Putamen (tissue), 1 donor: ENCODE results near the gene ST8SIA6.

Source experiments
- DNase-seq: peaks from one replicate; pipeline ENCODE4 v3.0.0-alpha.2; 2016; ENCODE audit warnings: low spot score

ST8SIA6 gene

GRCh38 chr10:17385066-17385465 lies 69.3 kb downstream of the ST8SIA6 start:
- DNase-seq = no peak

GRCh38 chr10:17383801-17384555 lies 70.4 kb downstream of the ST8SIA6 start:
- no peak for DNase-seq

DNA sequence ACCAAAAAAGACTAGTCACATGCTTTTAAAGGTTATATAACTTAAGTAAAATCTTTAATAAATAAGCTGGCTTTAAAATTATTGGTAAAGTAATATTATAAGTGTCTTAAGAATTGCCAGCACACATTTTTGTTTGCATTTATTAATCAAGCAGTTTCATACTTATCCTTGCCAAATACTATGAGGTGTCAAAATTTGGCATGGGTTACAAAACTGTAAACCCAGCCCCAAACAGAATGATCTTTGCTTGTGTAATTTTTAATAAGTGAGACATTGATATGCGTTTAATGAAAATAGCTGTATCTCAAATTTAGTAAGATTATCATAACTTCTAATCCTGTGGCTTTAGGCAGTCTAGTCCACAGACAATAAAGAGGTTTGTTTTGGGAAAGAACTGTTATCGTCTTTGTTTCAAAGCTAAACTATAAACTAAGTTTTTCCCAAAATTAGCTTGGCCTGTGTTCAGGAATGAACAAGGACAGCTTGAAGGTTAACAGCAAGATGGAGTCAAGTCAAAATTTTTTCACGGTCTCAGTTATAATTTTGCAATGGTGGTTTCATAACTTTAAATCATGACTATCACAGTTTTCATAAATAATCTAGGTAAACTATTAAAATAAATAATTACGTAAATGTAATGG lies 72.8 kb downstream of the ST8SIA6 start:
- no peak for DNase-seq

DNA sequence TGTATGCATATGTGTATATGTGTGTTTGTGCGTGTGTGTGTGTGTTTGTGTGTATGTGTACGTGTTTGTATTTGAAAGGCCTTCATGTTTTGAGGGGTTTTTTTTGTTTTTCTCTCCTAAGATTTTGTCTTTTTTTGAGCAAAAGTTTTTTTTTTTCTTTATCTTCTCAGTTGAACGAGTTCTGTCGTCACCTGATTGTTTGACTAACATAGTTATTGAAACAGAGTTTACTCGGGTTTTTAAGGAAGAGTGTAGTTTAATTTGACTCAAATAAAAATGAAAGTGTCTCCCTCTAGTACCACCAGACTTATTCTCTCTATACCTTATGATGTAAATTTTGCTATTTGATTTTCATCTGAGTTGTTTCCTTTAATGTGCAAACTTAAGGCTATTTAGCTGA lies 73.5 kb downstream of the ST8SIA6 start:
- no peak for DNase-seq

DNA sequence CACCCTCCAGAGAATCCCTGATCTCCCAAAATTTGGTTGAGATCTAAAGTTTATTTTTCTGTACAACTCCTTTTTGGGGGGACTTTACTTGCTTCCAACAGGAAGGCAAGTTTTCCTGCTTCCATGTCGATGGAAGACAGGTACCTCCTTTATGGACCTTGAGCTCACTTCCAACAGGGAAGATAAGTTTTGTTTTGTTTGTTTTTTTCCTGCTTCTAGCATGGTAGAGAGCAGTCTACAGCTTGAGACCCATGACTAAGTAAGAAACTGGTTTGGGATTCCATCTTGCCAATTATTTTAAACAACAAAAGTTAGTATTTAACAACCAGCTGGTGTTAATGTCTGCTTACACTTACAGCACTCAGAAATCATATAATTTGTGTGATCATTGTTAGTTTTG lies 74.4 kb downstream of the ST8SIA6 start:
- DNase-seq = no peak

DNA sequence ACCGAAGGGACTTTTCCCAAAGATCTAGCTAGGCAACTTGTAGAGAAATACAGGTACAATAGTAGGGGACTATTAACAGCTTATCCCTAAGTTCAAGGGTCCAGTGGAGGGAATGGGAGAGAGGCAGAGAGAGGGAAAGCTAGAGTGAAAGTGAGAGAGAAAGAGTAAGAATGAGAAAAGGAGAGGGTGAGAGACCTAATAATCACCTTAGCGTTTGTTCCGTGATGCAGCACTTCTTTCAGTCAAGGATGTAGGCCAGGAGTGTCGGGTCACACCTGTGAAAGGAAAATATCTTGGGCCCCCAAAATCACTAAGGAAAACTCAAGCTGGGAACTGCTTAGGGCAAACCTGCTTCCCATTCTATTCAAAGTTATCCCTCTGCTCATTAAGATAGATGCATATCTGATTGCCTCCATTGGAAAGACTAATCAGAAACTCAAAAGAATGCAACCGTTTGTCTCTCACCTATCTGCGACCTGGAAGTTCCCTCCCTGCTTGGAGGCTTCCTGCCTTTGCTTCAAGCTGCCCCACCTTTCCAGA lies 75.2 kb downstream of the ST8SIA6 start:
- no peak for DNase-seq

- no peak for DNase-seq
These were observed 78.3 kb downstream of the ST8SIA6 start for GRCh38 chr10:17375936-17376584.

- DNase-seq = no peak
These were observed 85.6 kb downstream of the ST8SIA6 start for GRCh38 chr10:17368708-17369272.

- DNase-seq = no peak
These were observed 87.7 kb downstream of the ST8SIA6 start for GRCh38 chr10:17366705-17367104.

- no peak for DNase-seq
These were observed 89.0 kb downstream of the ST8SIA6 start for GRCh38 chr10:17365402-17365801.

GRCh38 chr10:17358461-17358860 lies 95.9 kb downstream of the ST8SIA6 start:
- no peak for DNase-seq

- DNase-seq = no peak
These were observed 96.6 kb downstream of the ST8SIA6 start for GRCh38 chr10:17357781-17358180.

DNA sequence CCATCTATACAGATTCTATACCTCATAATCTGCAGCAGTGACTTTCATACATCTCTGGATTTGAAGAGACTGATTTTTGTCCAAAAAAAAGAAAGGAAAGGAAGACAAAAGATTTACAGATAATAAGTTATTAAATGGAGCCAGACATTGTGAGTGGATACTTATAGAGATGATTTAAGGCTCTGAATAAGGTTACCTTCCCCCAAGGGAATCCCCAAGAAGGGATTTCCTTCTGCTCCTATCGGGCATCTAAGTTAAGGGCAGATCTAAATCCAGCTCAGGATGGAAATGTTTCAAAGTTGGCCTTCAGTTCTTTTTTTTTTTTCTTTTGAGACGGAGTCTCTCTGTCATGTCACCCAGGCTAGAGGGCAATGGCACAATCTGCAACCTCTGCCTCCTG lies 97.6 kb downstream of the ST8SIA6 start:
- no peak for DNase-seq

DNA sequence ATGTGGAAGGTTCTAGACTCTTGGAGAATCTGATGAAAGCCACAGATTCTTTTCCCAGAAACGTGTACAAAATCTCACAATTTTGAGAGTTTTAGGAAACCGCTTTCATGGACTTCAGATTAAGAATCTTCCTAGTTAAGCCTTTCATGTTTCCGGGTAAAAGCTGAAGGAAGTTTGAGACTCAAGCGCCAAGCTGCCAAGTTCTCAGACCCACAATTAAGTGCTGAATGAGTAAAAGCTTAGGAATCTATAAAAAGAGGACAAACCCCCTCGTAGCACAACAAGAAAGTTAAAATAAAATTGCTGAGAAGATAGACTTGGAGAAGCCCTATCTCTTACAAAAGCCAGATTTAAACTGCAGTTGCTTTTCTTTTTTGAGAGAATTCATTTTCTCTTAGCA lies 99.6 kb downstream of the ST8SIA6 start:
- DNase-seq = no peak

DNA sequence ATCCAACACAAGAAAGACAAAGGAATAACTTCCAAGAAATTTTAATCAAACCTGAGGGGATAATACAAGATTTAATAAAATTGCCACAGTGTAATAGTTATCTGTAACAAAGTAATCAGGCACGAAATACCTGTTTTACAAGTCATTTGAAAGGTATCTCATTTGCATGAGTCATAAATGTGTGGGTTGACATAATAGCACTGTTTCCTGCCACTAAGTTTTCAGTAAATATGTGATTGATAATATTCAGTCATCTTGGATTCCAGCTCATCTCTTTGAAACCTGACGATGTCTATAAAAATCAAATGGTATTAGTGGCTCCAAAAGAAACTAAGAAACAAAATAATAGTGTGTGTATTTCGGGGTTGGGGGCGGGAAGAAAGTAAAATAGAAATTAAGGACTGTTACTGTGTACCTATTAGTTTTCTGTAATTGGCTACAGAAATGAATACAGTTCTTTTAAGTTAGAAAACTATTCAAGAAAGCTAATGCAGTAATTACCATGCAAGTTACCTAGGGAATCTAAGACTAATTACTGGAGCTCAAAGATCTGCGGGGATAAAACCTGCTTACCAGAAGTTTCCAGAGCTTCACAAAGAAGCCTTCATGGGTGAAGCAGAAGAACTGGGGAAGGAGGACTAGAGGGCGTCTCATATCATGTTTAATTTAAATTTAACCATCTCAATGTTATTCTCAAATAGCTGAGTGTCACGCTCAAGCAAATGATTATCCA lies 100.7 kb downstream of the ST8SIA6 start:
- no peak for DNase-seq

DNA sequence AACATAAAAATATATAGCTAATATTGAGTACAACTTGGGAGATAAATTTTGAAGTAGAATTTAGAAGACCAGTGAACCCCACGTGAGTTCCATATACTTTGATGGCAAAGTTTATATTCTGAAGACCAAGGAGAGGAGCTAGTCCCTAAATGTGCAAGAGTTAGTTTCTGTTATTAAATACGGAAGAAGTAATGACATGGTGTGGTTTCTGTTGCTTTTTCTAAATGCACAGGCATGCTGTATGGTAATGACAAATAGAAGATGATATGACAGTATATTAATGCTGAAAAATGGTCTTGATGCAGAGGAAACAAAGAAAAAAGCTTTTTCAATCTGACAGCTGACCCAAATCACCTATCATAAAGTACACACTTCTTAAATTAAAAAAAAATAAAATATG lies 101.8 kb downstream of the ST8SIA6 start:
- DNase-seq = no peak

- no peak for DNase-seq
These were observed 102.9 kb downstream of the ST8SIA6 start for GRCh38 chr10:17351506-17351905.

DNA sequence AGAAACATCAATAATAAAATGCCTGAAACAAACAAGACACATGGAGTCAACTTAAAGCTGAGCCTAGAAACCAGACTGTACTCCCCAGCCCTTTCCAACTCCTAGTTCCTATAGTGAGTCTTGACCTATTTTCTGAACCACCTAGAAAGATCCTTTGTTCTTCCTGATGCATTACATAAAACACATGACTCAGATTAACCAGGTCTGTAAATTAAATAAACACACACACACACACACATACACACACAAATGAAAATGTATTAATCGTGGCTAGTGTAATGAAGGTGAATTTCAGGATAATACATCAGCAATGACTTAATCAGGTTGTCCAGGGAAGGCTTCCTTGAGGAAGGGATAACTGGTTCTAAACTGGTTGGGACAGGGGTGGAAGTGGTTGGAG lies 104.7 kb downstream of the ST8SIA6 start:
- no peak for DNase-seq

DNA sequence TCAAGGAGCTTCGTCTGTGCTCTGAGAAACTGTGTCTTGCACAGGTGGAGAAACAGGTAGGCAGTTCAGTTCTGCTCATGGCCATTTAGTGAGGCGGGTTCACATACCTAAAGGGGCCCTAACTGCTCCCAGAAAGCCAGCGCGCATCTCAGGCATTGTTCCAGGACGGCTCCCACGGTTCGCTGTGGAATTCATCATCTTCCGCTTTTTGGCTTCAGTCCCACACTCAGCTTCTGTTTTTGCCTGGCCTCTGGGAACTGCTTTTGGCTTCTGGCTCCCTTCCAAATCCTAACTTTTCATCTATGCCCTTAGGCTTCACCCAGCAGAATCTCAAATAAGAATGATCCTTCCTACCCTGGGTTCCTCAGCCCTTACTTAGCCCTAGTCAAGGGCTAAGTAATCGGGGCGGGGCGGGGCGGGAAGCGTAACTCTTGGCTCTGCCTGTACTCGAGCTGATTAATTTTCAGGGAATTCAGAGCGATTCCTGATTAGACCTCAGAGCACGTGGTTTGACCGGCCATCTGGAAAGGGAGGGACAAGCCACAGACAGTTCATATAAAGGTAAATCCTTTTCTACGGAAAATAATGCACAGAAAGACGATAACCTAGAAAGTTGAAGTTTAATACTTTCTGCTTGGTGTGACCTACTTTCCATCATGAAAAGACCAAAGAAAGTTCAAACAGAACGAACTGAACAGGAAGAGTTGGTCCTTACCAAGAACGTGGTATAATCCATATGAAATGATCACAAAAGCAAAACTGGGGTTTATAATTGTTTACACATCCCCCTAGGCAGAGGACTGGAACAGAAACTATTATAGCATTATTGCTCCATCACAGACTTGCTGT lies 105.7 kb downstream of the ST8SIA6 start:
- no peak for DNase-seq

DNA sequence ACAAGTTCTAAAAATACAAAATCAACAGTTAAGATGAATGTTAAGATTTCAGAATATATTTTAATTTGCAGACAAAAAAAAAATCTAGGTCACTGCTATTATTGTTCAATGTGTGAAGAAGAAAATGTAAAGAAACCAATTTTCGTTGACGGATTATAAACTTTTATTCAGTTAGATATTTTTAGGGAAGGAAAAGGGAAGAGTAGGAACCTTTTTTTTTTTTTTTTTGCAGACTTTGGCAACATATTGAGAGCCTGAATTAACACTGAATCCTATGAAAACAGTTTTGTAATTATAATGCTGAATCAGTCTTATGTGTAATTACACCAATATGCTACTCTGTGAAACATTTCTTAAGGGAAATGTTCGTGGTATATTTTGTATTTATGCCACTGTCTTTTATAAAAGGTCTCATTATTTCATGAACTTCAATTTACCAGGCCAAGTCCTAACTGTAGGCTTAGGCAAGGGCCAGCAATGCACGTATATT lies 106.3 kb downstream of the ST8SIA6 start:
- DNase-seq = no peak

GRCh38 chr10:17344206-17344605 lies 110.2 kb downstream of the ST8SIA6 start:
- DNase-seq = no peak
